SU-DHL-6 (cell line): ENCODE results near the gene KYNU.

Experiments used
- CTCF ChIP-seq: fragments of 200-600 bp; sonication (generic); IDR thresholded peaks from one replicate; pipeline ENCODE4 v1.5.1; 2017; ENCODE audit warnings: antibody characterized with exemption, mild to moderate bottlenecking, low read length, moderate library complexity; ENCODE audit not compliant: insufficient read depth, poor library complexity, severe bottlenecking
- EZH2phosphoT487 ChIP-seq: fragments of 200-600 bp; sonication (generic), shearing (Covaris generic); conservative IDR thresholded peaks from 2 replicates; pipeline ENCODE4 v1.6.1; 2018; ENCODE audit warnings: mild to moderate bottlenecking, antibody characterized with exemption, low read length, moderate library complexity, mixed read lengths

DNA sequence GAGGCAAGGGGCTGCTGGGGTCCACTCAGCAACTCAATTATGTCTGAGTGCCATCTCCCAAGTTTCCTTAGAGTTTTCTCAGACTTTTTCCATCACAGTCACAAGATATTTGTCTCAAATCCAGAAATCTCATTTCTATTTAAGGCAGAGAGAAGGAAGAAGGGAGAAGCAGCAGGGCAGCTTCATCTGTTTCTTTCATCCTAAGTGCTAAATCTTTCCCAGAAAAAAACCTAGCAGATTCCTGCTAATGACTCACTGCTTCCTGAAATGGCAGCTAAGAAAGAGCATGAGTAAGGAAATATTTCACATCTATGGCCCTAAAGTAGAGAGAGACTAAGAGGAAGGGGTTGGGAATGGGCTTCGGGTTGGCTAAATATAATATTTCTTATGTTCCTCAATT, 88.0 kb downstream of the KYNU start:
- no peak for TF ChIP-seq CTCF
- no peak for TF ChIP-seq EZH2phosphoT487
